Neuron (in vitro differentiated cells): ENCODE measurements around the gene IFI6.
"Not testable (repeated sequence)": the region's sequence is repeated elsewhere in the genome, so short reads cannot be mapped to it uniquely, and the experiment has no call there.

ENCODE experiments used
- H2AFZ ChIP-seq: one replicate; pipeline ENCODE4 v1.6.1; 2013; ENCODE audit warnings: low read depth, mild to moderate bottlenecking, inconsistent platforms, low read length, moderate library complexity
- H3K27me3 ChIP-seq: one replicate; pipeline ENCODE4 v1.6.1; 2013; ENCODE audit warnings: low read length; ENCODE audit not compliant: insufficient read depth
- H3K36me3 ChIP-seq: one replicate; pipeline ENCODE4 v1.6.1; 2013; ENCODE audit warnings: low read length; ENCODE audit not compliant: insufficient read depth
- H3K4me1 ChIP-seq: one replicate; pipeline ENCODE4 v1.6.1; 2013; ENCODE audit warnings: low read length; ENCODE audit not compliant: insufficient read depth
- H3K4me3 ChIP-seq: 2 replicates; pipeline ENCODE4 v1.5.1; 2013; ENCODE audit warnings: mild to moderate bottlenecking, low read length, moderate library complexity
- H3K9me3 ChIP-seq: one replicate; pipeline ENCODE4 v1.6.1; 2013; ENCODE audit warnings: low read length

Gene IFI6

GRCh38 chr1:27626031-27626935 lies 45.7 kb downstream of the IFI6 start:
- H3K4me3 ChIP-seq: no peak overlapping the region
- H3K4me1 ChIP-seq: peaks cover 8% of the 10 kb centered on the region
- H3K36me3 ChIP-seq: no peaks in the 10 kb centered on the region
- H3K9me3 ChIP-seq: no peaks in the 10 kb centered on the region
- H3K27me3 ChIP-seq: no peaks in the 10 kb centered on the region
- H2AFZ ChIP-seq: no peak overlapping the region

- H3K27me3 ChIP-seq: no peaks in the 10 kb centered on the region
- H3K4me3 ChIP-seq: no peak overlapping the region
- no peaks in the 10 kb centered on the region for H3K9me3 ChIP-seq
- H2AFZ ChIP-seq: no peak overlapping the region
- H3K4me1 ChIP-seq: peaks cover 8% of the 10 kb centered on the region
- no peaks in the 10 kb centered on the region for H3K36me3 ChIP-seq
Measured at GRCh38 chr1:27624467-27625178, 47.4 kb downstream of the IFI6 start.

DNA sequence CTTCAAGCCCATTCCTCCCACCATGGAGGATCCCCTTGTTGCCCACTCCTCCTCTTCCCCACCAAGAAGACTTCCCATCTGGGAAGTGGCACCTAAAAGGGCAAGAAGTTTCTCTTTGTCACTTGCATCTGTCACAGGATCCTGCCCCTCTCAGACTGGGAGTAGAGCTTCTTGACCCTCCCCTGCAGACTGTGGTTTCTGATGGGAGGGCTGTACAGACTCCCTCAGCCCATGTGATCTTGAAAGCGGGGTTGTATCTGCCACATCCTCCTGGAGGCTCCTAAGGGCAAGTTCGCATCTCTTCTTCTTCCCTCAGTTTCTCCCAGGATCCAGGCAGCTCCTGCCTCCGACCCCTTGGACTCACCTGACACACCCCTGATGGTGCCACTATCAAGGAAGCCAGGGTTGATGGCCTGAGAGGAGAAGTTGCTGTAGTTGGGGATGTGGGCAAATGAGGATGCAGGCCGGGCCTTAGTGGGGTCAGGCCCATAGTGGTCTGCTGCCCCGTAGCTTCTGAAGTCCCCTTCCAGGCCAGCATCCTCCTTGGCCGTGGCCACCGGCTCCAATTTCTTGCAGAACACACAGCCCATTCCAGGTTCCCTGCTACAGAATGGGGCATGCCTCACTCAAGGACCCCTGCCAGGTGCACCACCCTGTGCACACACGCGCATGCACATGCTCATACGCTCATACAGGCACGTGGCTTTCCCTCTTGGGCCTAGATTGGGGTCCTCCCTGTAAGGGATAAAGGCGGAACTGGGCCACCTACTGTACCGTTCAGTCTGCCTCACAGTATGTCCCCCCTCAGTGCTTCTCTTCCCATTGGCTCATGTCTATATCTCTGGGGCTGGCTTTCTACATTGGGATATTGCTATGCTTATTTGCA lies 48.4 kb downstream of the IFI6 start:
- Histone ChIP-seq H3K4me3 (no peak overlapping the region), H3K36me3 (no peaks in the 10 kb centered on the region), H3K4me1 (peaks cover 8% of the 10 kb centered on the region), H2AFZ (no peak overlapping the region), H3K27me3 (no peaks in the 10 kb centered on the region), H3K9me3 (no peaks in the 10 kb centered on the region)

- Histone ChIP-seq H3K9me3 (no peaks in the 10 kb centered on the region), H2AFZ (no peak overlapping the region), H3K4me3 (no peak overlapping the region), H3K36me3 (no peaks in the 10 kb centered on the region), H3K27me3 (no peaks in the 10 kb centered on the region), H3K4me1 (peaks cover 8% of the 10 kb centered on the region)
Measured at GRCh38 chr1:27622828-27623227, 49.2 kb downstream of the IFI6 start.

GRCh38 chr1:27621051-27621920 lies 50.7 kb downstream of the IFI6 start:
- no peak overlapping the region for H2AFZ ChIP-seq
- H3K4me3 ChIP-seq: no peak overlapping the region
- no peaks in the 10 kb centered on the region for H3K27me3 ChIP-seq
- no peaks in the 10 kb centered on the region for H3K9me3 ChIP-seq
- peaks cover 8% of the 10 kb centered on the region for H3K4me1 ChIP-seq
- H3K36me3 ChIP-seq: no peaks in the 10 kb centered on the region

GRCh38 chr1:27619782-27620438 lies 52.1 kb downstream of the IFI6 start:
- H3K36me3 ChIP-seq, H3K4me3 ChIP-seq, H3K9me3 ChIP-seq, H2AFZ ChIP-seq, H3K27me3 ChIP-seq, H3K4me1 ChIP-seq: not testable (repeated sequence)

DNA sequence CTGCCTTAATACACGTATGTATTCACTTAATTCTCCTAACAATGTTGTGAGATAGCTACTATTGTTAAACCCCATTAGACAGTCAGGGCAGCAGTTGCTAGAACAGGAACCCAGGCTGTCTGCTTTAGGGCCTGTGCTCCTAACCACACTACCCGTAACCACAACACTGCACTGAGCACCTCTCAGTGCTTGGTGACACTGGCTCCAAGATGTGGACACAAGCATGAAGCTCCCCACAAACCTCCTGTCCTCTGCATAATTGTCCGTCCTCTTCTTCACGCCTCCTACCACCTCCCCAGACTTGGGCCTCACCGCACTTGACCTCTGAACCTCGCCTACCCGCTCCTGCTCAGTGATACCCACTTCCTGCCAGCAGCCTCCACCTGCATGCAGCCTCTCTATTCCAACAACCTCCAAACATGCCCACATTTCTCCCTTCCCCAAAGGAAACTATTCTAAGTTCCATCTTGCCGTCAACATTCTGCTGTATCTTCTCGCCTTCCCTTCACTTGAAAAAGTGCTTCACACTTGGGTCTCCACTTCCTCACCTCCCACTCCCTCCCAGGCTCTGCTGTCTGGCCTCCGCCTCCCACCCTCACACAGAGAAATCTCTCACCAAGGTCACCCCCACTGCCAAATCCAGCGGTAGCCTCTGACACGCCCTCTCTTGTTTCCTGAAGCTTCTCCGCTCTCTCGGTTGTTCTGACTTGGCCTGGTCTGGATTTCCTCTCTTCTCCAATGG lies 53.5 kb downstream of the IFI6 start:
- Histone ChIP-seq H2AFZ (no peak overlapping the region), H3K36me3 (no peaks in the 10 kb centered on the region), H3K4me1 (no peaks in the 10 kb centered on the region), H3K4me3 (no peak overlapping the region), H3K9me3 (no peaks in the 10 kb centered on the region), H3K27me3 (no peaks in the 10 kb centered on the region)

DNA sequence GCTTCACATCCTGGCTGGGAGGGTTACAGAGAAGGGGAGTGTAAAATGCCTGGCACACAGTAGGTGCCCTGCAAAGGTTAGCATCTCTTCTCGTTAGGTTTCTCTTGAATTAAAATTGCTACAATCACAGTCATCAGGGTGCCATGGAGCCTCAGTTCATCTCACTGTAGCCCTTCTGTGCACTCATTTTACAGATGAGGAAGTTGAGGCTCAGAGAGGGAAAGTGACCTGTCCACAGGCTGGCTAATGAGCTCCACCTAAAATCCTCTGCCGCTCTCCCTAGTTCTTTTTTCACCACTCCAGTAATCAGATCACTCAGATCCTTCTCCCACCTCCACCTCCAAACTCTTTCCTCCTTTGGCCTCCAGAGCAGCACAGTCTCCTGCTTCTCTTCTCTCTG lies 54.6 kb downstream of the IFI6 start:
- Histone ChIP-seq H3K9me3 (no peaks in the 10 kb centered on the region), H3K4me3 (no peak overlapping the region), H3K4me1 (no peaks in the 10 kb centered on the region), H3K27me3 (no peaks in the 10 kb centered on the region), H2AFZ (no peak overlapping the region), H3K36me3 (no peaks in the 10 kb centered on the region)

DNA sequence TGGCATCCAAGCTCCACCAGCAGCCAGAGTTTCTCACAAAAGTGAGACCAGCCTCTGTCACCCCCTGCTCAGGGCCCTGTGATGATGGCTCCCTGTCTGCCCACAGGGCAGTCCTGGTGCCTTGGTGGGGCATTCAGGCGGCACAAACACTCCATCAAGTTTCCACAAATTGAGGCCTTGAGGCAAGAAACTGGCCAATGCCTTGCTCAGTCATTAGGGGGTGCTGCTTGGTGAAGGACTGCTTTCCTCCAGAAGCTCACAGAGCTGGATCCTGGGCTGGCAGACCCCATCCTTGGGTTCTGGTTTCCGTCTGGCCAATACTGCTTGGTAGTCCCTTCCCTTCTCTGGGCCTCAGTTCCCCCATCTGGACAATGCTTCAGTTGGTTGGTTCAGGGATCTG lies 55.6 kb downstream of the IFI6 start:
- Histone ChIP-seq H3K27me3 (peaks cover 3% of the 10 kb centered on the region), H3K9me3 (no peaks in the 10 kb centered on the region), H3K4me3 (no peak overlapping the region)

More for the DNA sequence above, 55.6 kb downstream of the IFI6 start:
- H3K4me1 ChIP-seq: no peaks in the 10 kb centered on the region
- H3K36me3 ChIP-seq: no peaks in the 10 kb centered on the region
- H2AFZ ChIP-seq: no peak overlapping the region
